ENCODE results near the gene PPP2R2B. TPM values are rescaled to one million over a fixed set of nuclear protein-coding genes. Genes with fewer than 3 reads are reported as not detected.

Gene PPP2R2B
- polyA plus RNA-seq, 1 donor (not counting 4 experiments of a cell fraction or from before 2014, with no cell fraction given) = 0.33 TPM

GRCh38 chr5:146805081-146805480, 73.5 kb downstream of the PPP2R2B start:
- H3K4me1 ChIP-seq (ENCODE audit: control insufficient read depth, extremely low read depth, insufficient read depth, low read length) = peaks cover 3% of the 10 kb centered on the region
- H3K4me2 ChIP-seq (ENCODE audit: control insufficient read depth, extremely low read depth, insufficient read depth, low read depth, low read length) = no peak overlapping the region
- H3K4me3 ChIP-seq (ENCODE audit: control insufficient read depth in 2 of 3, extremely low read depth in 1 of 3, insufficient read depth in 2 of 3, low read depth in 1 of 3, low read length in 3 of 3) = no peak overlapping the region
- H3K79me2 ChIP-seq (ENCODE audit: control insufficient read depth, insufficient read depth, low read length) = no peaks in the 10 kb centered on the region
- H3K9me3 ChIP-seq (ENCODE audit: control insufficient read depth, low read depth, low read length) = no peaks in the 10 kb centered on the region
- TF ChIP-seq EZH2 (IDR thresholded peaks at IDR 0.05; ENCODE audit: low read length) = no peak
- TF ChIP-seq, protein P1, sequence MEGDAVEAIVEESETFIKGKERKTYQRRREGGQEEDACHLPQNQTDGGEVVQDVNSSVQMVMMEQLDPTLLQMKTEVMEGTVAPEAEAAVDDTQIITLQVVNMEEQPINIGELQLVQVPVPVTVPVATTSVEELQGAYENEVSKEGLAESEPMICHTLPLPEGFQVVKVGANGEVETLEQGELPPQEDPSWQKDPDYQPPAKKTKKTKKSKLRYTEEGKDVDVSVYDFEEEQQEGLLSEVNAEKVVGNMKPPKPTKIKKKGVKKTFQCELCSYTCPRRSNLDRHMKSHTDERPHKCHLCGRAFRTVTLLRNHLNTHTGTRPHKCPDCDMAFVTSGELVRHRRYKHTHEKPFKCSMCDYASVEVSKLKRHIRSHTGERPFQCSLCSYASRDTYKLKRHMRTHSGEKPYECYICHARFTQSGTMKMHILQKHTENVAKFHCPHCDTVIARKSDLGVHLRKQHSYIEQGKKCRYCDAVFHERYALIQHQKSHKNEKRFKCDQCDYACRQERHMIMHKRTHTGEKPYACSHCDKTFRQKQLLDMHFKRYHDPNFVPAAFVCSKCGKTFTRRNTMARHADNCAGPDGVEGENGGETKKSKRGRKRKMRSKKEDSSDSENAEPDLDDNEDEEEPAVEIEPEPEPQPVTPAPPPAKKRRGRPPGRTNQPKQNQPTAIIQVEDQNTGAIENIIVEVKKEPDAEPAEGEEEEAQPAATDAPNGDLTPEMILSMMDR (optimal IDR thresholded peaks at IDR 0.05 in 1 of 3, IDR thresholded peaks at IDR 0.05 in 1 of 3, conservative IDR thresholded peaks at IDR 0.05 in 1 of 3; ENCODE audit: extremely low read depth in 1 of 3, insufficient read depth in 2 of 3, low read length in 3 of 3) = no peak
- H3K36me3 ChIP-seq (ENCODE audit: control insufficient read depth in 2 of 2, extremely low read depth in 1 of 2, insufficient read depth in 2 of 2, low read length in 2 of 2) = no peaks in the 10 kb centered on the region
- no peak overlapping the region for H3K27ac ChIP-seq (ENCODE audit: control insufficient read depth, insufficient read depth, low read length)
- no peak overlapping the region for H3K9ac ChIP-seq (ENCODE audit: control insufficient read depth, extremely low read depth, insufficient read depth, low read length)
- no peaks in the 10 kb centered on the region for H4K20me1 ChIP-seq (ENCODE audit: control insufficient read depth, extremely low read depth, insufficient read depth, low read length)
- H2AFZ ChIP-seq (ENCODE audit: control insufficient read depth, low read length) = no peak overlapping the region
- FAIRE-seq (no peak), DNase-seq (ENCODE audit: low read depth, low spot score) (no peak)
- dilution Hi-C loops (cut with MboI; ENCODE audit: extremely low pct_ligation_motif_present, low sequenced_read_pairs) = no loop called here
- no peaks in the 10 kb centered on the region for H3K27me3 ChIP-seq (ENCODE audit: control insufficient read depth, extremely low read depth, insufficient read depth, low read length)
- H3K9me1 ChIP-seq (ENCODE audit: control insufficient read depth, extremely low read depth, insufficient read depth, low read length) = no peaks in the 10 kb centered on the region

- Histone ChIP-seq H3K9me1 (ENCODE audit: control insufficient read depth, extremely low read depth, insufficient read depth, low read length) (no peaks in the 10 kb centered on the region), H2AFZ (ENCODE audit: control insufficient read depth, low read length) (no peak overlapping the region), H4K20me1 (ENCODE audit: control insufficient read depth, extremely low read depth, insufficient read depth, low read length) (no peaks in the 10 kb centered on the region), H3K27me3 (ENCODE audit: control insufficient read depth, extremely low read depth, insufficient read depth, low read length) (no peaks in the 10 kb centered on the region), H3K4me1 (ENCODE audit: control insufficient read depth, extremely low read depth, insufficient read depth, low read length) (peaks cover 3% of the 10 kb centered on the region), H3K27ac (ENCODE audit: control insufficient read depth, insufficient read depth, low read length) (no peak overlapping the region), H3K4me3 (ENCODE audit: control insufficient read depth in 2 of 3, extremely low read depth in 1 of 3, insufficient read depth in 2 of 3, low read depth in 1 of 3, low read length in 3 of 3) (no peak overlapping the region), H3K9me3 (ENCODE audit: control insufficient read depth, low read depth, low read length) (no peaks in the 10 kb centered on the region), H3K4me2 (ENCODE audit: control insufficient read depth, extremely low read depth, insufficient read depth, low read depth, low read length) (no peak overlapping the region), H3K36me3 (ENCODE audit: control insufficient read depth in 2 of 2, extremely low read depth in 1 of 2, insufficient read depth in 2 of 2, low read length in 2 of 2) (no peaks in the 10 kb centered on the region), H3K79me2 (ENCODE audit: control insufficient read depth, insufficient read depth, low read length) (no peaks in the 10 kb centered on the region), H3K9ac (ENCODE audit: control insufficient read depth, extremely low read depth, insufficient read depth, low read length) (no peak overlapping the region)
- DNase-seq (ENCODE audit: low read depth, low spot score) (no peak), FAIRE-seq (no peak)
- TF ChIP-seq, protein P1 (optimal IDR thresholded peaks at IDR 0.05 in 1 of 3, IDR thresholded peaks at IDR 0.05 in 1 of 3, conservative IDR thresholded peaks at IDR 0.05 in 1 of 3; ENCODE audit: extremely low read depth in 1 of 3, insufficient read depth in 2 of 3, low read length in 3 of 3) = no peak
- dilution Hi-C loops (cut with MboI; ENCODE audit: extremely low pct_ligation_motif_present, low sequenced_read_pairs) = no loop called here
These were observed 75.5 kb downstream of the PPP2R2B start for GRCh38 chr5:146802945-146803522.
